HG03135 (cell line): Measurements from ENCODE around the gene VWA2.

ENCODE experiments used
- ATAC-seq: cut with Tn5 transposase; IDR thresholded peaks from one replicate; pipeline ENCODE4 v1.9.1; 2021; ENCODE audit warnings: mild to moderate bottlenecking, moderate library complexity; ENCODE audit not compliant: unreplicated experiment

The VWA2 gene

GRCh38 chr10:114239117-114239993 lies at the start of gene VWA2:
Gene VWA2, plus strand, starts transcription at chr10:114239254. Its CDS starts 9,460 bp downstream, at chr10:114248714.
- ATAC-seq: no peak

GRCh38 chr10:114189700-114190099 lies 49.4 kb upstream of the VWA2 start:
- ATAC-seq: no peak

GRCh38 chr10:114195079-114195478 lies 44.0 kb upstream of the VWA2 start:
- peak; percentile 89 for ATAC-seq

GRCh38 chr10:114199239-114199638 lies 39.8 kb upstream of the VWA2 start:
- ATAC-seq: no peak

GRCh38 chr10:114202812-114203211 lies 36.2 kb upstream of the VWA2 start:
- no peak for ATAC-seq

- no peak for ATAC-seq
These were observed 32.2 kb upstream of the VWA2 start for GRCh38 chr10:114206902-114207301.

- no peak for ATAC-seq
These were observed 31.7 kb upstream of the VWA2 start for GRCh38 chr10:114207349-114207748.

- no peak for ATAC-seq
These were observed 30.7 kb upstream of the VWA2 start for GRCh38 chr10:114208351-114208750.

GRCh38 chr10:114212153-114212552 lies 26.9 kb upstream of the VWA2 start:
- no peak for ATAC-seq

GRCh38 chr10:114215033-114215432 lies 24.0 kb upstream of the VWA2 start:
- no peak for ATAC-seq

- no peak for ATAC-seq
These were observed 18.8 kb upstream of the VWA2 start for GRCh38 chr10:114220281-114220680.

- no peak for ATAC-seq
These were observed 17.8 kb upstream of the VWA2 start for GRCh38 chr10:114221235-114221634.

GRCh38 chr10:114223066-114223465 lies 16.0 kb upstream of the VWA2 start:
- ATAC-seq: no peak

- no peak for ATAC-seq
These were observed 10.9 kb upstream of the VWA2 start for GRCh38 chr10:114228156-114228555.

GRCh38 chr10:114232561-114233176 lies 6.4 kb upstream of the VWA2 start:
- ATAC-seq: no peak

- no peak for ATAC-seq
These were observed 5.6 kb upstream of the VWA2 start for GRCh38 chr10:114233482-114233881.

GRCh38 chr10:114234132-114234531 lies 4.9 kb upstream of the VWA2 start:
- ATAC-seq: no peak

- ATAC-seq: no peak
These were observed 916 bp downstream of the VWA2 start for GRCh38 chr10:114239994-114240345.

- ATAC-seq: no peak
These were observed 3.2 kb downstream of the VWA2 start for GRCh38 chr10:114242235-114242634.

GRCh38 chr10:114243661-114244060 lies 4.6 kb downstream of the VWA2 start:
- no peak for ATAC-seq

- ATAC-seq: no peak
These were observed 5.1 kb downstream of the VWA2 start for GRCh38 chr10:114244126-114244525.

GRCh38 chr10:114245121-114245791 lies 6.2 kb downstream of the VWA2 start:
- ATAC-seq: no peak
